ENCODE measurements around the gene RHBDD3.

DNA sequence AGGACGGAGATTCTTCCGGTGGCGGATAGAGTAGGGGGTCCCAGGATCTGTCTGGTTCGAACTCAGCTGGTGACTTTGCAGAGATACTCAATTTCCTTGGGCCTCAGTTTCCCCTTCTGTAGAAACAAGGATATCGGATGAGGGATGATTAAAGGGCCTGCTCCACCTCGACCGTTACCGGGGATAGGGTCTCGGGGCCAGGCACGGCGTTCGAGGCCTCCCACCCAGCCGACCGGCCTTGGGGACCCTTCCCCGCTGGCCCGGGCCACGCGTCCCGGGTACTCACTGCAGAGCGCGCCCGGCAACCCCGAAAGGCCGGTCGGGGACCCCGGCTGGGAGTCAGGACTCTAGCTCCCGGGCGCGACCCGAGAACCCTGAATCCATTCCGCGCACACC, 321 bp downstream of the RHBDD3 start:
- TF ChIP-seq, protein P1, sequence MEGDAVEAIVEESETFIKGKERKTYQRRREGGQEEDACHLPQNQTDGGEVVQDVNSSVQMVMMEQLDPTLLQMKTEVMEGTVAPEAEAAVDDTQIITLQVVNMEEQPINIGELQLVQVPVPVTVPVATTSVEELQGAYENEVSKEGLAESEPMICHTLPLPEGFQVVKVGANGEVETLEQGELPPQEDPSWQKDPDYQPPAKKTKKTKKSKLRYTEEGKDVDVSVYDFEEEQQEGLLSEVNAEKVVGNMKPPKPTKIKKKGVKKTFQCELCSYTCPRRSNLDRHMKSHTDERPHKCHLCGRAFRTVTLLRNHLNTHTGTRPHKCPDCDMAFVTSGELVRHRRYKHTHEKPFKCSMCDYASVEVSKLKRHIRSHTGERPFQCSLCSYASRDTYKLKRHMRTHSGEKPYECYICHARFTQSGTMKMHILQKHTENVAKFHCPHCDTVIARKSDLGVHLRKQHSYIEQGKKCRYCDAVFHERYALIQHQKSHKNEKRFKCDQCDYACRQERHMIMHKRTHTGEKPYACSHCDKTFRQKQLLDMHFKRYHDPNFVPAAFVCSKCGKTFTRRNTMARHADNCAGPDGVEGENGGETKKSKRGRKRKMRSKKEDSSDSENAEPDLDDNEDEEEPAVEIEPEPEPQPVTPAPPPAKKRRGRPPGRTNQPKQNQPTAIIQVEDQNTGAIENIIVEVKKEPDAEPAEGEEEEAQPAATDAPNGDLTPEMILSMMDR (conservative IDR thresholded peaks at IDR 0.05; ENCODE audit: low read depth, low read length): 0 out of 2 replicates have a peak, but pooled peaks have one; percentile 10
- TF ChIP-seq MXI1 (IDR thresholded peaks at IDR 0.05; ENCODE audit: borderline replicate concordance, low read depth, low read length): no peak

Measured in IMR-90 (cell line).